Parathyroid adenoma (tissue), 2 donors: ENCODE measurements around the gene ZNHIT3.

Experiments used
- H2AFZ ChIP-seq: fragments of 300-600 bp; sonication (generic); one replicate; pipeline ENCODE4 v1.7.0; 2017; ENCODE audit warnings: antibody characterized with exemption, mild to moderate bottlenecking
- H3K27ac ChIP-seq: fragments of 300-600 bp; sonication (generic); one replicate; pipeline ENCODE4 v1.7.0; 2017
- H3K27me3 ChIP-seq: fragments of 300-600 bp; sonication (generic); one replicate; pipeline ENCODE4 v1.7.0; 2017; ENCODE audit warnings: low read length; ENCODE audit not compliant: control insufficient read depth, insufficient read depth
- H3K36me3 ChIP-seq: fragments of 300-600 bp; sonication (generic); one replicate; pipeline ENCODE4 v1.7.0; 2017; ENCODE audit warnings: low read length; ENCODE audit not compliant: control insufficient read depth, insufficient read depth
- H3K4me1 ChIP-seq: fragments of 300-600 bp; sonication (generic); one replicate; pipeline ENCODE4 v1.7.0; 2017; ENCODE audit warnings: control low read depth
- H3K4me2 ChIP-seq: fragments of 300-600 bp; sonication (generic); one replicate; pipeline ENCODE4 v1.7.0; 2017; ENCODE audit warnings: low read length
- H3K4me3 ChIP-seq: fragments of 300-600 bp; sonication (generic); one replicate; pipeline ENCODE4 v1.7.0; 2017; ENCODE audit warnings: low read depth, low read length
- H3K79me2 ChIP-seq: fragments of 300-600 bp; sonication (generic); one replicate; pipeline ENCODE4 v1.7.0; 2017; ENCODE audit warnings: control low read depth
- H3K9ac ChIP-seq: fragments of 300-600 bp; sonication (generic); one replicate; pipeline ENCODE4 v1.7.0; 2017; ENCODE audit warnings: mild to moderate bottlenecking
- H3K9me3 ChIP-seq: fragments of 300-600 bp; sonication (generic); one replicate; pipeline ENCODE4 v1.7.0; 2017; ENCODE audit warnings: low read length; ENCODE audit not compliant: control insufficient read depth
- TF ChIP-seq, protein P1 (sequence below): fragments of 300-600 bp; sonication (generic); IDR thresholded peaks from one replicate; pipeline ENCODE4 v1.7.0; 2017; ENCODE audit warnings: antibody characterized with exemption, mild to moderate bottlenecking
- donor health status: primary hyperparathyroidism.

ZNHIT3 gene

DNA sequence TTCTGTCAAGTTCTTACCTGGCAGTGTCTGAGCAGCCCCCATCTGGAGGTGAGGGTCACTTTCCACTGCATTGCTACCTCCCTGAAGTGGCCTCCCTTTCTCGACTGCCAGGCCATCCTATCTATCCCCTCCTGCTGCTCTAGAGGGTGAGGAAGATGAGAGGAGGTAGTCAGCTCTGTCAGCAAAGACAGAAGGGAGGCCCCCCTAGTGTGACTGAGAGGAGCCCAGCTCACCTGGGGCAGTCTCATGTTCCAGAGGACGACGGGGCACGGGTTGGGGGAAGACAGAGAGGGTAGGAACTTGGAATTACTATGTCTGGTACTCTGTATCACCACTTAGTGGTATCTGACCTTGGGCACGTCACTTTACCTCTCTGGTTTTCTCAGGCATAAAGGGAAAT is 26.2 kb downstream of the ZNHIT3 start:
- Histone ChIP-seq H3K4me2 (no peak overlapping the region), H3K4me3 (no peak overlapping the region), H3K79me2 (no peaks in the 10 kb centered on the region), H2AFZ (no peak overlapping the region), H3K36me3 (no peaks in the 10 kb centered on the region), H3K27ac (no peak overlapping the region), H3K27me3 (no peaks in the 10 kb centered on the region), H3K4me1 (no peaks in the 10 kb centered on the region), H3K9me3 (no peaks in the 10 kb centered on the region), H3K9ac (no peak overlapping the region)
- TF ChIP-seq, protein P1, sequence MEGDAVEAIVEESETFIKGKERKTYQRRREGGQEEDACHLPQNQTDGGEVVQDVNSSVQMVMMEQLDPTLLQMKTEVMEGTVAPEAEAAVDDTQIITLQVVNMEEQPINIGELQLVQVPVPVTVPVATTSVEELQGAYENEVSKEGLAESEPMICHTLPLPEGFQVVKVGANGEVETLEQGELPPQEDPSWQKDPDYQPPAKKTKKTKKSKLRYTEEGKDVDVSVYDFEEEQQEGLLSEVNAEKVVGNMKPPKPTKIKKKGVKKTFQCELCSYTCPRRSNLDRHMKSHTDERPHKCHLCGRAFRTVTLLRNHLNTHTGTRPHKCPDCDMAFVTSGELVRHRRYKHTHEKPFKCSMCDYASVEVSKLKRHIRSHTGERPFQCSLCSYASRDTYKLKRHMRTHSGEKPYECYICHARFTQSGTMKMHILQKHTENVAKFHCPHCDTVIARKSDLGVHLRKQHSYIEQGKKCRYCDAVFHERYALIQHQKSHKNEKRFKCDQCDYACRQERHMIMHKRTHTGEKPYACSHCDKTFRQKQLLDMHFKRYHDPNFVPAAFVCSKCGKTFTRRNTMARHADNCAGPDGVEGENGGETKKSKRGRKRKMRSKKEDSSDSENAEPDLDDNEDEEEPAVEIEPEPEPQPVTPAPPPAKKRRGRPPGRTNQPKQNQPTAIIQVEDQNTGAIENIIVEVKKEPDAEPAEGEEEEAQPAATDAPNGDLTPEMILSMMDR = no peak

DNA sequence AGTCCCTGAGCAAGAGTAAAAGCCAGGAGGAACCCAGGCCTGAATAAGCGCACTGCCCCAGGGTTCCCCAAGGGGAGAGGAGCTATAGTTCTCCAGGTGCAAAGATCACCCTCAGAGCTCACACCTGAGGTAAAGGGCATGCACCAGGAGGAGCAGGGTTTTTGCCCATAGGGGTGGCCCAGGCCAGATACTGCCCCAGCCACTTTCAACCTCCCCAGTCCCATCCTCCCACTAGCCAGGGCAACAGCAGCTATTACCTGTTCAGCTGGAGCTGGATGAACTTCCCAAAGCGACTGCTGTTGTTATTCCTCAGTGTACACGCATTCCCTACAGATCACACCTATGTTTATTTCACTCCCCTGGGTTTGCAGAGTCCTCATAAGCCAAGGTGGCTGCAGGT is 28.4 kb downstream of the ZNHIT3 start:
- Histone ChIP-seq H3K27me3 (no peaks in the 10 kb centered on the region), H3K9ac (no peak overlapping the region), H3K9me3 (no peaks in the 10 kb centered on the region), H3K79me2 (no peaks in the 10 kb centered on the region), H3K4me1 (no peaks in the 10 kb centered on the region), H3K27ac (no peak overlapping the region), H3K4me3 (no peak overlapping the region), H2AFZ (no peak overlapping the region), H3K4me2 (no peak overlapping the region), H3K36me3 (no peaks in the 10 kb centered on the region)
- TF ChIP-seq, protein P1 = no peak

DNA sequence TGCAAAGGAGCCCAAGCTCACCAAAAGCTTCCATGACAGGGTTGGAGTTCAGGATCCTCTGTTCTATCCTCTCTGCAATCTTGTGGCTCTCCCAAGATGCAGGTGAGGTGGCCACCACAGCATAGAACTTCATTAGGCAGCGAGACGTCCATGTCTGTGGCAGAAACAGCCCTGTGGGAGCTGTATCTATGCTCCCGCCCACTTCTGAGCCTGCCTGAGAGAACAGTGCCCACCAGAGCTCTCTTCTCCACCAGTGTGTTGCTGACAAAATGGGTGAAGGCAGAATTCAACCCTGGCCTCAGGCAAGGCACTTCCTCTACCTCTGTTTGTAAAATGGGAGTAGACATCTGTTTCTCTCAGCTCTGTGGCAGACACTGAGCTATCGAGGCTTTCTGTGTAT is 29.4 kb downstream of the ZNHIT3 start:
- H3K36me3 ChIP-seq = no peaks in the 10 kb centered on the region
- H3K4me3 ChIP-seq = no peak overlapping the region
- H3K27ac ChIP-seq = no peak overlapping the region
- H3K4me1 ChIP-seq = no peaks in the 10 kb centered on the region
- H2AFZ ChIP-seq = no peak overlapping the region
- H3K9ac ChIP-seq = no peak overlapping the region
- no peaks in the 10 kb centered on the region for H3K9me3 ChIP-seq
- H3K27me3 ChIP-seq = no peaks in the 10 kb centered on the region
- no peaks in the 10 kb centered on the region for H3K79me2 ChIP-seq
- no peak overlapping the region for H3K4me2 ChIP-seq
- TF ChIP-seq, protein P1 = no peak

DNA sequence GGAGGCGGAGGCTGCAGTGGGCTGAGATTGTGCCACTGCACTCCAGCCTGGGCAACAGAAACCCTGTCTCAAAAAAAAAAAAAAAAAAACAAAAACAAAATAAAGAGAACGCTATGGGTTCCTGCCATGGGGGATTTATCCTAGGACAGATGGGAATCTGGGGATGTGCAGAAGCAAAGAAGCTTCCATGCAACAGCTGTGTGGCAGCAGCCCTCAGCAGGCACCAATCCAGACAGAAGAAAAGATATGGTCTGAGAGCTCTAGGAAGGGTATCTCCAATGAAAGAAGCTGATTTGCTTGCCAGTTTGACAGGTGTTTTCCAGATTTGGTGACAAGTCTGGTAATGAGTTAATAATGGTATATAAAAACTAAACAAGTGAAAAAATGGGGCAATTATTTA is 36.6 kb downstream of the ZNHIT3 start:
- H3K9ac ChIP-seq = no peak overlapping the region
- no peaks in the 10 kb centered on the region for H3K4me1 ChIP-seq
- H3K79me2 ChIP-seq = no peaks in the 10 kb centered on the region
- no peaks in the 10 kb centered on the region for H3K36me3 ChIP-seq
- no peaks in the 10 kb centered on the region for H3K27me3 ChIP-seq
- H3K4me3 ChIP-seq = no peak overlapping the region
- no peak overlapping the region for H3K4me2 ChIP-seq
- no peak overlapping the region for H3K27ac ChIP-seq
- H3K9me3 ChIP-seq = no peaks in the 10 kb centered on the region
- TF ChIP-seq, protein P1 = no peak
- no peak overlapping the region for H2AFZ ChIP-seq

DNA sequence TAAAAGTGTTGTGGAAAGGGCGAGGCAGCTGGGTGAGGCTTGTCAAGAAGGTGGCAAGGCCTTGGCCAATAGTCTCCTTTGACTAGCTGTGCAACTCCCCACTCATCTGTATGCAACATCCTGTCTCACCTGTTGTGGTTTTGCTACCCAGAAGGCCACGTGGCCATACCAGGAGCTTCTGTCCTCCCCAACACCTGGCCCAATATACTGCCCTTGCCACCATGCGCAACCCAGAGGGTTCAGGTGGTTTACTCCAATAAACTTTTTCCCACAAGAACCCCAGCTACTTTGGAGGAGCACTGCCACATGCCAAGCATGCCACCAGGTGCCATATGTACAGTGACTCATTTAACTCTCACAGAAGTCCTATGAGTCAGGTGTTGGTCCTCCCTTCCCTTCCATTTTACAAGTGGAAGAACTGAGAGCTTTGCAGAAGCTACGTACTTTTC is 38.0 kb downstream of the ZNHIT3 start:
- TF ChIP-seq, protein P1 = no peak

More for the DNA sequence above, 38.0 kb downstream of the ZNHIT3 start:
- Histone ChIP-seq H3K4me2 (no peak overlapping the region), H3K4me3 (no peak overlapping the region), H3K9ac (no peak overlapping the region), H3K27me3 (no peaks in the 10 kb centered on the region), H3K4me1 (no peaks in the 10 kb centered on the region), H3K79me2 (no peaks in the 10 kb centered on the region), H3K36me3 (no peaks in the 10 kb centered on the region), H3K27ac (no peak overlapping the region), H2AFZ (no peak overlapping the region), H3K9me3 (no peaks in the 10 kb centered on the region)
